GM13976 (cell line): Measurements from ENCODE around the gene ITGB8.

Experiments used
- DNase-seq: peaks from one replicate; pipeline ENCODE4 v3.0.0; 2012; ENCODE audit warnings: low spot score
- CTCF ChIP-seq: IDR thresholded peaks from 2 replicates; pipeline ENCODE4 v1.5.1; 2012; ENCODE audit warnings: borderline replicate concordance, mild to moderate bottlenecking; ENCODE audit not compliant: insufficient read depth; ENCODE audit errors: extremely low read depth, missing control alignments, control extremely low read depth
- in situ Hi-C: fragments of 300-500 bp; cut with MboI; formaldehyde crosslinking; loops from one replicate; pipeline ENCODE4 v1.12.0; 2022; ENCODE audit warnings: low sequenced_read_pairs, mixed read lengths, inconsistent platforms; ENCODE audit not compliant: unreplicated experiment

Gene ITGB8

GRCh38 chr7:20305726-20306125 lies 25.0 kb upstream of the ITGB8 start:
- TF ChIP-seq CTCF, result no peak
- in situ Hi-C loops, result loop anchor here (25.0 kb wide), 1 partner anchor 282 kb away; no protein-coding TSS in a partner anchor
- DNase-seq, result no peak

GRCh38 chr7:20306180-20306946 lies 24.3 kb upstream of the ITGB8 start:
- TF ChIP-seq CTCF, result no peak
- DNase-seq, result no peak
- in situ Hi-C loops, result loop anchor here (25.0 kb wide), 1 partner anchor 281 kb away; no protein-coding TSS in a partner anchor

- DNase-seq, result peak; percentile 54
- in situ Hi-C loops, result loop anchor here (25.0 kb wide), 1 partner anchor 280 kb away; no protein-coding TSS in a partner anchor
Measured at GRCh38 chr7:20307119-20307518, 23.6 kb upstream of the ITGB8 start.

GRCh38 chr7:20307901-20308300 lies 22.8 kb upstream of the ITGB8 start:
- DNase-seq, result no peak
- in situ Hi-C loops, result loop anchor here (25.0 kb wide), 1 partner anchor 279 kb away; no protein-coding TSS in a partner anchor
- TF ChIP-seq CTCF, result no peak

More at GRCh38 chr7:20307119-20307518, 23.6 kb upstream of the ITGB8 start:
- no peak for TF ChIP-seq CTCF

- TF ChIP-seq CTCF, result no peak
- in situ Hi-C loops, result loop anchor here (10.0 to 25.0 kb wide), 3 partner anchors 277 to 556 kb away; no protein-coding TSS in a partner anchor
- DNase-seq, result no peak
Measured at GRCh38 chr7:20310301-20310700, 20.4 kb upstream of the ITGB8 start.

- in situ Hi-C loops, result loop anchor here (10.0 to 25.0 kb wide), 3 partner anchors 276 to 556 kb away; no protein-coding TSS in a partner anchor
- TF ChIP-seq CTCF, result no peak
- no peak for DNase-seq
Measured at GRCh38 chr7:20310963-20311742, 19.5 kb upstream of the ITGB8 start.
